Stomach (tissue), 4 donors: ENCODE results near the gene OR4N2.
"Not testable (repeated sequence)": the region's sequence is repeated elsewhere in the genome, so short reads cannot be mapped to it uniquely, and the experiment has no call there.

Experiments used
- CTCF ChIP-seq, 7 experiments: fragments of 450-650 bp in 4 of 7; fragments of 200-600 bp in 3 of 7; sonication (generic) in 3 of 7; IDR thresholded peaks; one replicate each; pipeline ENCODE4 v1.5.1; 2016 to 2019; ENCODE audit warnings: antibody characterized with exemption in 7 of 7, control low read depth in 2 of 7, mild to moderate bottlenecking in 1 of 7
- EP300 ChIP-seq: sonication (generic); formaldehyde crosslinking; IDR thresholded peaks from one replicate; pipeline ENCODE4 v1.6.1; 2017; ENCODE audit warnings: antibody characterized with exemption

DNA sequence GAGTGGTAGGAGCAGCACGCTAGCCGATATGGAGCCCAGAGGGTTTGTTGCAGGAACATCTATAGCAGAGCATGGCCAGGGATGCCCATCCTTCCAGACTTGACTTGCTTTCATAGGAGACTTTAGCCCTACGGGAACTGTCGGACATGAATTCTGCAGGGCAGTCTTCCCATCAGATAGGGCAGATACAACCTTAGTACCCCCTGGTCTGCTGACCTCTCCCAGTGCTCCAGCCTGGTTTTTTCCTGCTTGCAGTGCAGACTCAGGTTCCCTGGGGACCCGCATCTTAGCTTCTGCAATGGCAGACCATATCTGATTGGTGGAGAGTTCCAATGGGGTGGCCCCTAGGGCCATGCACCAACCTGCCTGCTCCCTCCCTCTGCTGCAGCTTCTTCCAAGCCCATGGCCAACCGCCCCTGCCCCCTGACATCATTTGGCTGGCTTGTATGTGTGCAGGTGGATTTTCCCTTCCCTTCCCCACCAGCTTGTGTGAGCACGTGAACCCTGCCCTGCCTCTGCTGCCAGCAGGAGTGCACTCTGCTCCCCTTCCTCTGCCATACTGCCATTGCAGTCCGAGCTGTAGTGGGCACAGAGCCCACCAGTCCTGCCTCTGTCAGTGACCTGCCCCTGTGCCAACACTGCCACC, 30.8 kb downstream of the OR4N2 start:
- TF ChIP-seq CTCF (IDR thresholded peaks at IDR 0.05); EP300: not testable (repeated sequence)
